Stimulated activated CD4-positive, alpha-beta T cell treated with anti-CD3 and anti-CD28 coated beads, Interleukin-12 subunit alpha, Interleukin-12 subunit beta, amount 100 ng/mL, for 48 hours (primary cell): ENCODE measurements around the gene TEC.

Source experiments
- DNase-seq, 3 donors: peaks; one replicate each; pipeline ENCODE4 v3.0.0-alpha.2; 2020; ENCODE audit warnings: low read depth in 2 of 3, low spot score in 1 of 3

TEC gene

DNA sequence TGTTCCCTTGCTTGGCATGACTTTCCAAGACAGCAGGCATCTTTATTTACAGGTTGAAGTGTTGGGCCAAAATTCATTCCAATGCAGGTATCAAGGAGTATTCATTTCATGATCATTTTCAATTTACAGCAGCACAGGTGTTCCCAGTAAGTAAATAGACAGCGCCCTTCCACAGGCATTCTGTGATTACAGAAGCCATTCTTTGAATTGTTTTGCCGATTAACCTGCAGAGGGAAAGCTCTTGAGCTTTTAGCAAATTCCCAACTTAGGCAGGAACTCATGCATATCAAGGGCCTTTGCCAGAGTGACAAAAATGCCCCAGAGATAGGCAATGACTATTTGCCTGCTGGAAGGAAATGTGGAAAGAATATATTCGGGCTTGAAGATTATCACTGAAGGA, 142.4 kb downstream of the TEC start:
- DNase-seq: no peak

DNA sequence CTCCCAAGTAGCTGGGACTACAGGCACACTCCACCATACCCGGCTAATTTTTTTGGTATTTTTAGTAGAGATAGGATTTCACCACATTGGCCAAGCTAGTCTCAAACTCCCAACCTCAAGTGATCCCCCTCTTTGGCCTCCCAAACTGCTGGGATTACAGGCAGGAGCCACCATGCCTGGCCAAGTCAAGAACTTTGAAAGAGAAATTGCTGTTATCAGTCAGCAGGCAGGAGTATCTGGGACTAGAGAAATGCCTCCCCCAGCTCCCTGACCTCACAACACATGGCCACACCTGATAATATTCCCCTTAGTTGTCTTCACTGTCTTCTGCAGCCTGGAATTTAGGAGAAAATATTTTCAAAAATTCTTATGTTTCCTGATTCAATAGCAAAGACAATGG, 143.0 kb downstream of the TEC start:
- DNase-seq: no peak

DNA sequence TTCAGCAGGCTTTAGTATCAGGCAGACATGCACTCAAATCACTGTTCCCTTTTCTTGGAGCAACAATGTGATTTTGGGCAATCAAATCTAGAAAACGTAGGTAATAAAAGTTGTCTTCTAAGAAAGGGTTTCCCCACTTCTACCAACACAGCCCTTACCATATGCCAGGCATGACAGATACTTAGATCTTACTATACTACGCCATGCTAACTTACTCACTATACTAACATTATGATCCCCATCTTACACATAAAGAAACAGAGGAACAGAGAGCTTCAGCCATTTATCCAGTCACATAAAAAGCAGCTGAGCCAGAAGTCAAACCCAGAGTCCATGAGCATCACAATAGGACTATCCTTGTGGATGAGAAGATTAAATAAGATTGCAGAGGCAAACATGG, 144.8 kb downstream of the TEC start:
- DNase-seq: no peak

DNA sequence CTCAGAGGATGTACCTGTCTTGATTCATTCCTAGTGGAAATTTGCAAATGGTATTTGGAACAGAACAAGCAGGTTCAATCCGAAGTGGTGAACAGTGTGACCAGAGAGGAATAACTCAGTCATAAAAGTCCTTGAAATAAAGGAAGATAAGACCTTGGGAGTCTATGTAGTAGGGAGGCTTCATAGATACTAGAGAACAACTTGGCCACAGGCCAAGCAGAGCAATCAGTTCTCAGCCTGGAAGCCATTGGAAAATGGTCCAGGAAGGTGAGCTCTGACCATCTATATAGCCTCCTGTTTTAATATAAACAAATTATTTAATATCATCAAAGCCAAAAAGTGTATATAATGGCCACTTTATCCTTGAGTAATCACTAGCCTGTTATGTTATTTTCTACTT, 146.9 kb downstream of the TEC start:
- no peak for DNase-seq

DNA sequence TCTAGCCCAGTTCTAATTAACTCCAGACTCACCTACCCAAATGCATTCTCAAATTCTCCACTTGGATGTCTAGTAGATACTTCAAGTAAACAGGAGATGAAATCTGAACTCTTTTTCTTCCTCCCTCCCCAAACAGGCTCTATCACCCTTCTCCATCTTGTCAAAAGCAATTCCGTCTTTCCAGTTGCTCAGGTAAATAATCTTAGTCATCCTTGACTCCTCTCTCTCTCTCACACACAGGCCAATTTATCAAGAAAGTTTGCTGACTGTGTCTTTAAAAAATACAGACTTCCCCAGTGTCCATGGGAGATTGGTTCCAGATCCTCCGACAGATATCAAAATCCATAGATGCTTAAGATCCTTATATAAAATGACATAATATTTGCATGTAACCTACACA, 148.5 kb downstream of the TEC start:
- DNase-seq: no peak

DNA sequence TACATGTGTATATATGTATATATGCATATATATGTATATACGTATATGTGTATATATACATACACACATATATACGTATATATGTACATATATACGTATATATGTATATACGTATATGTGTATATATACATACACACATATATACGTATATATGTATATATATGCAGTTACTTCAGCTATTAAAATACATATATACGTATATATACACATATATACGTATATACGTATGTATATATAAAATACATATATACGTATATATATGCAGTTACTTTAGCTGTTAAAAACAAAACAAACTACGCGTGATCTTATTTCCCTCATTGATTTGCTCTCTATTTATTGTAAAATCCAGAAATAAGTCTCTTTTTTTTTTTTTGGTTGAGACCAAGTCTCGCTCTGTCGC, 149.5 kb downstream of the TEC start:
- no peak for DNase-seq

DNA sequence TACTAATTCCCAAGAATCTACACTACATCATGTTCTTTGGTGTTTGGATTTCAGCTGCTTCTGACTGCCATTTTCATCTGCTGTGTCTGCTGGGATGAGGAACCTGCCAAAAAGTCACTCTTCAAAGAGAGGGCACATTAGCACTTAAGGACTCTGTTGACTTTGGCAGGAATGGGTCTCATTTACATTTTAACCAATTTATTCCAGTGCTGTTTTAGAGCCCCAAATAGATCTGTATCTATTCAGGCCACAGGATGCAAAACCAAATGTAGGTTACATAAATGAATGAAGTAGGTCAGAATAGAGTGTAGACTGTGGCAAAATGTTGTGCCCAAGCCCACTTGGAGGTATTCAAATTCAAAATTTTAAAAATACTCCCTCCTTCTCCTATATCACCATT, 150.0 kb downstream of the TEC start:
- DNase-seq: no peak

DNA sequence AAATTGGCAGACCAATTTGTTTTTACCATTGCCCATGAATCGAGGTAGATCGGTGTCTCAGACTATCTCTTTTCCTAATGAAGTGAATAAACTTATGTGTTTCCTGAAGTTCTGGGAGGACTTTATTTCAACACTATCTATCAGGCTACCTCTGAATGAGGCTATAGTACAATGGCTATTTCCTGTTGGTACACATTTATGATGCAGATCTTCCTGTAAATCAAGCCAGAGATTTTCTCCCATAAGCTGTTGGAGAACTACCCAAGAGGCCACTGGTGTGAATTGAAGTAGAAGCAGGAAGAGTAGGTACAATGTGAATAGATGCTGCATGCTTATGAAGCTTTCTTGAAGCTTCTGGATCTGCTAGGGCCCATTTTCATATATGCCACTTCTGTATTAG, 151.6 kb downstream of the TEC start:
- DNase-seq: no peak

DNA sequence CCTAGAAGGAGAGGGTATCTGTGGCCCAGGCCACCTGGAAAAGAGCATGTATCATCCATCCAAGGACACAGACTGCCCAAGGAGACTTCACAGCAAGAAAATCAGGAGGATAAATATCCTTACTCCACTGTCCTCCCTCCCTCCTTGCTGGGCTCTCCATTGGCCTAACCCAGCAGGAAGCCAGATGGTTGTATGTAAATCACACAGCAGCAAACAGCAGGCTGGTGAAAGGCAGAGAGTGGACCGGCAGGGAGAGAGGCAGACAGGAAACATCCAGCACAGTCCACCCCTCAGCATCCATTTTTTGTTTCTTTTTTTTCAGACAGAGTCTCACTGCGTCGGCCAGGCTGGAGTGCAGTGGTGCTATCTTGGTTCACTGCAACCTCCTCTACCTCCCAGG, 153.1 kb downstream of the TEC start:
- no peak for DNase-seq

DNA sequence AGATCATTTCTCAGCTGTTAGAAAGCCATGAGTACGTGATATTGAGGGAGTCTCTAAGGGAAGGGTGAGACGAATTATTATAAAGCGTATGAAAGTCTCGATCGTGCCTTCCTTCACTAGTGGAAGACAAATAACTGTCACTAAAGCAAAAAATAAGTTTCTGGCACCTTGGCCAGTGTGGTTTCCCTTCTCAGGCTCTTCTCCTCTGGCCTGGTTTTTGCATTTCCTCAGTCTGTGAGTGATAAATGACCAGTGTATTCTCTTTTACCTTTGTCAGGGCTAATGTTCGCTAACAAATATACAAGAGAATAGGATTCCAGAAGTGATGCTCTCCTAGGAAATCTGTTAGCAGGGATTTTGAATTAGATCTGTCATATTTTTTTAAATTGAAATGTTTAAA, 155.2 kb downstream of the TEC start:
- no peak for DNase-seq

DNA sequence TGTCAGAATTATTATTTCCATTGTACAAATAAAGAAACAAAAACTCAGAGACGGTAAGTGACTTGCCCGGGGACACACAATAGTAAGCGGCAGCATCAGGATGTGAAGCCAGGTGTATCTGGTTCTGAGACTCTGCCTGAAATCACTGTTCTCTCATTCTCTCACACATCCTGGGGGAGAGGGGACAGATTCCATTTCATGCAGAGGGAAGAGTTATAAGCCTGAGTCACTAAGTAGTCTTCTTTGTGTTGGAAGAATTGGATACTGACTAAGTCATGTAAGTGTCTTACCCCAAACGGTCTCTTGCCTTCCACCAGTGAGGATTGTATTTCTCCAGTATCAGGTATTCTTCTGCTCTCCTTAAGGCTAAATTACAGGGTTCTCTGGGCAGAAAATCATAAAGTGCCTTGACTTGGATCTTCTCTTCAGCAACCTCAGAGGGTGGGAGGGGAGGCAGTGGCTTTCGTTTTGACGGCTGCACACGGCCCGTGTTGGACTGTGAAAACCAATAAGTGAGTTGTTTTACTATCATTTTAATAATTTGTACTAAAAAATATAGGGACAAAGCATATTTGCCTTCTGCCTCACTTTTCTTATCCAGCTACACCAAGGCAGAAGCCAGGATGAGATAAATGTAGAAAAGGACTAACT, 157.5 kb downstream of the TEC start:
- DNase-seq: no peak

DNA sequence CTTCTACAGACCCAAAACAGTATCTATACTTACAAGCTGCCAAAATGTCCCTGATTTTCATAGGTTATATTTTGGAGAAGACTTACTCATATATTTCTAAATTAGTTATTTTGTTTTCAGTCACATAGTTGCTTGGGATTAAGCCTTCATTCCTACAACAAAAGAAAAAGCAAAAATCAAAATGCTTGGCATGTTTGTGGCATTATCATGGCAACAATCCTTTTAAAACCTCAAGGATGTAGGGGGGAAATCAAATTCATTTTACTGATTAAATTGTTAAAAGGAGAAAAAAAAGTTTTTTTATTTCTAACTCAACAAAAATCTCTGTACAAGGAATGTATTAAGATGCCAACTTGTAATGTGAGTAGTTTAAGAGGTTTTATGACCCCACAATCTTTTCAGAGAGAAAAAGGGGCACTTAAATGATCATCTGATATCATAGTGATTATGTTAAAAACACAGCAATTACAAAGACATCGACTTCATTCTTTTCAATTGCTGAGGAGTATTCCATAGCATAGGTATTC, 159.1 kb downstream of the TEC start:
- no peak for DNase-seq

DNA sequence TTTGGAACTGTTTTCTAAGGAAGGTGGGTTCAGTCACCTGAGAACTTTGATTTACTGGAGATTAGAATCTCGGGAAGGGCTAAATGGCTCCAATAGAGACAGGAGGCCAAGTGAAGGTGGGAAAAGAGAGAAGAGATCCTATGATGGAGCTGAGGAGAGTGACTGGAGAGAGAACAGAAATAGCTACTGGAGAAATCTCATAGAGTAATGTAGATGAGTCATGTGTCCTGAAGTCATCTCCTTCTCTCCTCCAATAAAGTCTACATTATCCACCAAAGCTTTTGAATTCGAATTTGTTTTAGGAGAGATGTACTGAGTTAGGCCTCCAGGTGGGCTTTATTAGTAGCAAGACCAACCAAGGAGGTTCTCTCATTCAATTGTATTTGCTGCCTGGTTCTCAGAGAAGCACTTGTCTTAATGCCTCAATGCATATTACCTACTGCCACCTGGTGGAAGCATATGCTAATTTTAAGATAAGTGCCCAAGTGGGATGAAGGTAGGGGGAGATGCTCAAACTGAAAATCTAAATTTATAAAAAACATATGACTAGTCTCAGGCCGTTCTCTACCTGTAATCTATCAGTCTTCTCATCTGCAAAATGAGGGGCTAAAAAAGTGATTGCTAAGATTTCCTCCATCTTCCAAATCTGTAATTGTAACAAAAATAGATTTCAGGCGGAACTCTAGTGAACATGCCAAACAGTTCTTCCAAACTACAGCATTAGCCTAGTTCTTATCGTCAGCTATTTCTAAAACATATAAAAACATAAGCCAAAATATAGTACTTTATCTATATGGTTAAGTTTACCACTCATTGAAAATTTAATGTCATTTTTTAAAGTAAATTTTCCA, 160.0 kb downstream of the TEC start:
- no peak for DNase-seq

DNA sequence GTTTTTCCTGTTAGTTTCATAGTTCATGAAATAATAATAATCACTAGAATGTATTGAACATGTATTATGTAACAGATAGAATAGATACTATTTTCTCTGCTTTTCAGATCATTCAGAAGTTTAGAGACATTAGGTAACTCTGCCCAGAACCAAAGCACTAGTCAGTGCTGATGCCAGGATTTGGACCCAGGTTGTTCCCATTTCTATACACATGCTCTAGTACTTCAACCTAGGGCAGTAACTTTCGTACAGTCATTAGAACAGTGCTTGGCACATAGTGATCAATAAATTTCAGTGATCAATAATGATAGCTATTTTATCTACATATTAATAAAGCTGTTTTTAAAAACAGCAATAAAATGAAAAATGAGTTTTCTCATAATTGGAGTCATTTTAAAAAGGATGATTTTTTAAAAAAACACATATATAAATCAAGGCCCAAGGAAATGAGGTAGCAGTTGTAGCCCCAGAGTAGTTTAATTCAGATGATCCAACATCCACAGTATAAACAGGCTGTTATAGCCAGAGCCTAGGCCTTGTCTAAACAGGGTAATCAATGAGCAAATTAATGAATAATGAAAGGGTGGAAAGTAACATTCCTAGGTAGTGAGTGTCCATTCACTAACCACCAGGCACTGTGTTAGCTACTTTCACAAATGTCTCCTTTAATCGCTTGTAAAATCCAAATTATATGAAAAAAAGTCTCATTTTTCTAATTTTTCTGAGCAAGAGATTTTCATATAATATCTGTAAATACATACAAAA, 161.1 kb downstream of the TEC start:
- no peak for DNase-seq

DNA sequence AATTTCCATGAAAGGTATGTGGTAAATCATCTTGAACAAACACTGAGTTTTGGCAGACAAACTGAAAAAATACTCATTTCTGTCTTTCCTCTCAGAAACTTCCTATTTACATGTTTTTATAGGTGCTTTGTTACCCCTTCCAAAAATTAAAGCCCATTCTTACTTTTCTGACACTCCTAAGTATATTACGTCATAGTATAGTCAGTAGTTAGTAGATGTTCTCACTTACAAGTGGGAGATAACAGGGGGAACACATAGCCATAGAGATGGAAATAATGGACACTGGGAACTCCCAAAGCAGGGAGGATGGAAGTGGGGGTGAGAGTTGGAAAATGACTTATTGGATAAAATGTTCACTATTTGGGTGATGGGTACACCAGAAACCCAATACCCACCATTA, 164.4 kb downstream of the TEC start:
- DNase-seq: no peak

DNA sequence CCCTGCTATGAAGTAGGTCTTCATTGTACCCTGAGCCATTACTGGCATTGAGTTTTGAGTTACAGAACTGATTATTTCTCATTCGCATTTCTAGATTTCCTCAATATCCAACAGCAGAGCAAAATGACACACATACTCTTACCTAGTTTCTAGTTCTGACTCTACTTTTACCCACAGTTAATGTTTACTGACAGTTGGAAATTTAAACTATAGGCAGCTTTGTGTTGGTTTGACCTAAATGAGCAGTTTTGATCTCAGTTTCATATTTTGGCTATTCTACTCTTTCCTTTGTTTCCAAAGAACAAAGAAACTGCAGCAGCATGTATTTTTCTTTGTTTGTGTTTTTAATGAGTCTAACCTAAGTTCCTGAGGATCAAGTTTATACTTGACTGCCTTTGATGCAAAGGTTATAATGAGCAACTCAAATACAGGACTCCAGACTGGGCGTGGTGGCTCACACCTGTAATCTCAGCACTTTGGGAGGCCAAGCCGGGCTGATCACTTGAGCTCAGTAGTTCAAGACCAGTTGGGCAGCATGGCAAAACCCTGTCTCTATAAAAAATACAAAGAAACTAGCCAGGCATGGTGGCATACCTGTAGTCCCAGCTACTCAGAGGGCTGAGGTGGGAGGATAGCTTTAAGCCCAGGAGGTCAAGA, 166.0 kb downstream of the TEC start:
- no peak for DNase-seq

DNA sequence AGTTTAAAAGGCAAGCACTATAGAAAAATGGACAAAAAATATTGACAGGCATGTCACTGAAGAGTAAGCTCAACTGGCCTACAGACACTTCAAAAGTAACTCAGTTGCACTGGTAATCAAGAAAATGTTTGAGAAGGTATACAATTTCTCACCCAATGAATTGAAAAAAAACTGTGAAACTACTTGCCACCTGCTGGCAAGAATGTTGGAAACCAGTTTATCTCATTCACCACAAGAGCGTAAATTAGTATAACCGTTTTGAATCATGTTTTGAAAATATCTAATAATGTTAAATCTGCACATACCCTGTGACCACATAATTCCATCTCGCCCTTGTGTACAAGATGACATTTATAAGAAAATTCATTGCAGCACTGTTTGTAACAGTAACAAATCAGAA, 167.3 kb downstream of the TEC start:
- no peak for DNase-seq

DNA sequence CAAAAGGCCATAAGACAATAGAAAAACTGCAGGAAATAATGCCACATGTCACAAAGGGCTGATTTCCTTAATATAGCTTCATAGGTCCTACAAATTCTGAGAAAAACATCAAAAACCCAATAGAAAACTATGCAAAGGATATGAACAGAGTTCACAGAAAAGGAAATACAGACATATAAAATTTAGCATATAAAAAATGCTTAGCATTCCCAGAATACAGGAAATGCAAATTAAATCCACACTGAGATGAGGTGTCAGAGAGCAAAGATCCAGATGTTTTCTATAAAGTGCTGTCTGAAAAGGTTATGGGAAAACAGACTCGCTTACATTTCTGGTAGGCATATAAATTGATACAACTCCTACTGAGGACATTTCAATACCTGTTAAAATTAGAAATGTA, 169.4 kb downstream of the TEC start:
- DNase-seq: no peak

DNA sequence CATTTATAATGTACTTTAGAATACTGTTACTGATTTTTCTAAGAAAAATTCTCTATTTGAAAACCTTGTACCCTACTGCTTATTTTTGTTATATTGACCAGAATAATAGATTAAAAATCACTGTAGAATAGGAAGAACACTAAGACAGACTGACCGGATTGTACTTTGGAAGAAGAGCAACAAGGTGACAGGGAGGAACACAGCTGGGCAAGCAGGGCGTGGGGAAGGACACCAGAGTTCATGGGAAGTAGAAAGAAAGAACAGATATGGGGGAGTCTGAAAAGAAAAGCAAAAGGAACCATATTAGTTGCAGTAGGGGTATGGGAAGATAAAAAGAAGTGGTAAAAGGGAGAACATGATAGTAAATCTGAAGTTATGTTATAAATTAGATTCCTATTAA, 174.2 kb downstream of the TEC start:
- DNase-seq: no peak

DNA sequence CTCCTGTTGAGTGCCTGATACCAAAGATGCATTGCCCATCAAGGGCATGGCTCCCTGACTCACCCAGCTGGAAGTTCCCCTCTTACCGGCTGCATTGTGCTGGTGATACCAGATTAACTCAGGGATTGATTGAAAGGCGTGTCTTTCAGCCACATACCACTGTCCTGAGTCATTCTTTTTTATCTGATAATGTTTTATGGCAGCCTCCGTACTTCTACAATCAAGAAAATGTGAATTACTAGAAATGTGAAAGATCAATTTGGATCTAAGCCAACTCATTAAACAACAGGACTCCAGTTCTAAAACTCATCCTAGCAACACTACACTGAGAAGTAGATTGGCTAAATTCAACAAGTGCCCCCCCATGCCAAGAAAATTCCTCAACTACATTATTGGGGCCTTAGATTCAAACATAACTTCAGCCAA, 175.6 kb downstream of the TEC start:
- DNase-seq: peak in 2 of 3 donors; percentile 27 to 40

DNA sequence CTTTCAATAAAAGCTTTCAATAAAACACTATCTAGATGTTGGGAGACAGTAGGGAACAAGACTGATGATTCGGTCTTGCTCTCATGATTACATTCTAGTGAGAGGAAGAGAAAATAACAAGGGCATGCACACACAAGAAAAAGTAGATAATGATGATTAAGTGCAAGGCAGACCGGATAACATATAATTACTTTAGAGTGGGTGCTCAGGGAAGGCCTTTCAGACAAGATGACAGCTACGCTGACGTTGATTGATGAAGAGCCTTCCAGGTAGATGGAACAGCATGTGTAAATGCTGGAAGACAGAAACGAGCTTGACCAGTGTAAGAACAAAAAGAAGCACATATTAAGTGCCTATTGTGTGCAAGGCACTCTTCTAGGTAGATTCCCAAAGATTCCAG, 179.0 kb downstream of the TEC start:
- no peak for DNase-seq
